Cerebellar nuclear complex (tissue), 1 donor: ENCODE results near the gene CEACAM20.
"Not testable (repeated sequence)": the region's sequence is repeated elsewhere in the genome, so short reads cannot be mapped to it uniquely, and the experiment has no call there.

Experiments
- DNase-seq, 2 experiments: peaks; one replicate each; lab custom pipeline; 2025; lab: John Stamatoyannopoulos, UW

CEACAM20 gene

GRCh38 chr19:44529536-44529935 lies at the start of gene CEACAM20:
Gene CEACAM20, minus strand, starts transcription at chr19:44529675. Its CDS starts 166 bp downstream, at chr19:44529509.
- no peak for DNase-seq

GRCh38 chr19:44577566-44577874 lies 48.0 kb upstream of the CEACAM20 start:
- DNase-seq, result no peak

DNA sequence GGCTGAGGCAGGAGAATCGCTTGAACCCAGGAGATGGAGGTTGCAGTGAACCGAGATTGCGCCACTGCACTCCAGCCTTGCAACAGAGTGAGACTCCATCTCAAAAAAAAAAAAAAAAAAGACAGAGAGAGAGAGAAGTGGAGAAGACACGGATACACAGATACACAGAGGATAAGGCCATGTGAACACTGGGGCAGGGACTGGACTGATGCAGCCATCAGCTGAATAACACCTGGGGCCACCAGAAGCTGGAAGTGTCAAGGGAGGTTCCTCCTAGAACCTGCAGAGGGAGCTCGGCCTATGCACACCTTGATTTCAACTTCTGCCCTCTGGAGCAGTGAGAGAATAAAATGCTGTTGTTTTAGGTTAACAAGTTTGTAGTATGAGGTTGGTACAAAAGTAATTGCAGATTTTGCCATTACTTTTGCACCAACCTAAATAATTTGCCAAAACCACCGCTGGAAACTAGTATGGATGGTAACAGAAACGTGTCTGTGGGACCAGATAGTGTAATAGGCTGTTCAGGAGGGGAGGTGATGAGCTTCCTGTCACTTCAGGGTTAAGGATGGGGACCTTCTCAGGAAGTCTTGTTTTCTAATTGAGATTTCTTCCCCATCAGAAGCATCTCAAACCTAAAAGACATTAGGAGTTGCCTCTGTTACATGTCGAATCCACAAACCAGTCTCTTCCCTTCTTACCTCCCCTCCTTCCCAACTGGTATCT lies 47.5 kb upstream of the CEACAM20 start:
- no peak for DNase-seq

- no peak for DNase-seq
Observed at GRCh38 chr19:44575116-44575700, 45.7 kb upstream of the CEACAM20 start.

- no peak for DNase-seq
Observed at GRCh38 chr19:44574186-44574950, 44.9 kb upstream of the CEACAM20 start.

- no peak for DNase-seq
Observed at GRCh38 chr19:44573627-44574026, 44.2 kb upstream of the CEACAM20 start.

- no peak for DNase-seq
Observed at GRCh38 chr19:44573183-44573582, 43.7 kb upstream of the CEACAM20 start.

GRCh38 chr19:44572581-44572900 lies 43.1 kb upstream of the CEACAM20 start:
- no peak for DNase-seq

- no peak for DNase-seq
Observed at GRCh38 chr19:44571830-44572580, 42.5 kb upstream of the CEACAM20 start.

DNA sequence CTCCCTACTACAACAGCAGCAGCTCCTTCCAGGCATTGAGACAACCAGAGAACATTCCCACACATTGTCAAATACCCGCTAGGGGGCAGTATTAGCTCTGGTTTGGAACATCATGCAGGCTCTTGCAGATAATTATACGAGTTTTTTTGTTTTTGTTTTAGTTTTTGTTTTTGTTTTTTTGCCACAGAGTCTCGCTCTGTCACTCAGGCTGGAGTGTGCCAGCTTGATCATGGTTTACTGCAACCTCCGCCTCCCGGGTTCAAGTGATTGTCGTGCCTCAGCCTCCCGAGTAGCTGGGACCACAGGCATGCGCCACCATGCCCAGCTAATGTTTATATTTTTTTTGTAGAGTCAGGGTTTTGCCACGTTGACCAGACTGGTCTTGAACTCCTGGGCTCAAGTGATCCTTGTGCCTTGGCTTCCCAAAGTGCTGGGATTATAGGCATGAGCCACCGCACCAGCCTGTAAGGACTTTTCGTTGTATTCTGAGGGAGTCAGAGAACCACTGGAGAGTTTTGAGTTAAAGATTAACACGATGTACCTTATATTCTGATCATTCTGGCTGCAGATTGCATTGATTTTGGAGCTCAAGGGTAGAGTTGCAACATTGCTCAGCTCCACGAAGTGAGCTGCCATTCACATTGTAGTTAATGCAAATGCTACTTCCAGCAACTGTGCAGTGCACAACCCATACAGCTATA lies 41.7 kb upstream of the CEACAM20 start:
- DNase-seq, result no peak

- no peak for DNase-seq
Observed at GRCh38 chr19:44570603-44570983, 41.1 kb upstream of the CEACAM20 start.

GRCh38 chr19:44567745-44568144 lies 38.3 kb upstream of the CEACAM20 start:
- DNase-seq, result no peak

GRCh38 chr19:44566984-44567383 lies 37.5 kb upstream of the CEACAM20 start:
- DNase-seq, result no peak

- DNase-seq, result not testable (repeated sequence)
Observed at GRCh38 chr19:44563086-44563655, 33.7 kb upstream of the CEACAM20 start.

- no peak for DNase-seq
Observed at GRCh38 chr19:44557933-44558332, 28.5 kb upstream of the CEACAM20 start.

GRCh38 chr19:44554641-44555246 lies 25.3 kb upstream of the CEACAM20 start:
- DNase-seq, result no peak

DNA sequence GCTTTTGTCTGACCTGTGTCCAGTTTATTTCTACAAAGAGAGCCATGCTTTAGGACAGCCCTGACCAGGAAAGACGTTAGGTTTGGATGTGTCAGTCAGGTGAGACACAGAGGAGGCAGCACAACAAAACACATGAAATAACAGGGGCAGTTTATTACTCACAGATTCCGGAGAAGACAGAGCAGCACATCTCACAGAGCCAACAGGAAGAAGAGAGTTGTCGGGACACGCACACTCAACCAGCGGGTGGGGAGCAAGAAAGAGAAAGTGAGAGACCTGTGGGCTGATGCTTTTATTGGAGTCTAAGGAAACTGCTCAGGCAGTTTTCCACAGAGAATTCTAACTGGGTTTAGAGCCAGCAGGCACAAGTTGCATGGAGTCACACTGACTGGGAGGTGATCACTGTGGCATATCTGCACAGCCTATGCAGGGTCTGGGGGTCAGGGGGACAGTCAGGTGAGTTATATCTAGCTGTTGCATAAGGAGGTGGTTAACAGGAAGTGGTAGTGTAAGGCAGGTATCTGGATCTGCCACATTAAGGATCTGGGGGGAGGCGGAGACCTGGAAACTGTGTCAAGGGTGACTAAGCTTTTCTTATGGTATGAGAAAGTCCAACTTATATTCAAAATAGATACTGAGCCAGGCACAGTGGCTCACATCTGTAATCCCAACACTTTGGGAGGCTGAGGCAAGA lies 24.1 kb upstream of the CEACAM20 start:
- no peak for DNase-seq

DNA sequence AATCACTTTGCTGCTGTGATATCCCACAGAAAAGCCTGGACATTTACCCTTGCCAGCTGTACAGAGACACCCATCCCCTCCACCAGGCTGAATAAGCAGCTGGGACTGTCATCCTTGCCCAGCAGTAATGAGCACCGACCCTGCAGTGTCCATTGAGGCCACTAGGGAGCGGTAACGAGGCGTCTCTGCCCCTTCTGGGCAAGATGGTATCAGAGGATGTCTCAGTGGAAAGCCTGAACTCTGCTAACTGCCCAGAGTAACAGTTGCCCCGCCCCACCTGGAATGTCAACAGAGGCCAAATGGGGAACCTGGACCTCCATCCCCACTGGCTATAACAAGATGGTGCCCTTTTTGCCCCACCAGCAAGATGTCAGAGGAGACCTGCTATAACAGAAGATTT lies 22.8 kb upstream of the CEACAM20 start:
- no peak for DNase-seq

DNA sequence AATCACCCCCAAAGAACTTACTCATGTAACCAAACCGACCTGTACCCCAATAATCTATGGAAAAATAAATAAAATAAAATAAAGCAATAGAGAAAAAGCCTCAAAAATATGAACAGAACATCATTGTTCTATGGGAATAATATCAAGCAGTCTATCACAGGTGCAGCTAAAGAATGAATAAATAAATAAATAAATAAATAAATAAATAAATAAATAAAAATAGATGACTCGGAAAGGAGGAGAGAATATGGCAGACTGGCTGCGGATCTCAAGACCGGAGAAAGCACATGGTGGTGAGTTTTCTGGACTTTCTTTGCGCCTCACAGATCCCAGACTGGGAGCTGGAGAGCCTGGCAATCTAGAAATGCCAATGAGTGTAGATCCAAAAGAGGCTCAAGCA lies 22.4 kb upstream of the CEACAM20 start:
- no peak for DNase-seq

DNA sequence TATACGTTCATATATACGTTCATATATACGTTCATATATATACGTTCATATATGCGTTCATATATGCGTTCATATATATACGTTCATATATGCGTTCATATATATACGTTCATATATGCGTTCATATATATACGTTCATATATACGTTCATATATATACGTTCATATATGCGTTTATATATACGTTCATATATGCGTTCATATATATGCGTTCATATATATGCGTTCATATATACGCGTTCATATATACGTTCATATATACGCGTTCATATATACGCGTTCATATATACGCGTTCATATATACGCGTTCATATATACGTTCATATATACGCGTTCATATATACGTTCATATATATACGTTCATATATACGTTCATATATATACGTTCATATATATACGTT lies 21.5 kb upstream of the CEACAM20 start:
- not testable (repeated sequence) for DNase-seq

DNA sequence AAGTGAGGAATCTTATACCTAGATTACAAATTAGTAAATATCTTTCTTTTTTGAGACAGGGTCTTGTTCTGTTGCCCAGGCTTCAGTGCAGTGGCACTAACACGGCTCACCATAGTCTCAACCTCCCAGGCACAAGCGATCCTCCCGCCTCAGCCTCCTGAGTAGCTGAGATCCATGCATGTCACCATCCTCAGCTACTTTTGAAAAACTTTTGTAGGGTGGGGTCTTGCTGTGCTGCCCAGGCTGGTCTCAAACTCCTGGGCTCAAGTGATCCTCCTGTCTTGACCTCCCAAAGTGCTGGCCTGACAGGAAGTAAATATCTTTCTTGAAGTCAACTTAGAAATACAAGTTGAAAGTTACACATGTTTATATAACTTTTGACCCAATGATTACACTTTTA lies 20.0 kb upstream of the CEACAM20 start:
- DNase-seq, result no peak
